Fibroblast of peridontal ligament (primary cell): Measurements from ENCODE around the gene MAGEB6B.
"Not testable (repeated sequence)": the region's sequence is repeated elsewhere in the genome, so short reads cannot be mapped to it uniquely, and the experiment has no call there.

Experiments
- DNase-seq: peaks from one replicate; pipeline ENCODE4 v3.0.0-alpha.2; 2010; ENCODE audit errors: extremely low read depth

Gene MAGEB6B, protein sequence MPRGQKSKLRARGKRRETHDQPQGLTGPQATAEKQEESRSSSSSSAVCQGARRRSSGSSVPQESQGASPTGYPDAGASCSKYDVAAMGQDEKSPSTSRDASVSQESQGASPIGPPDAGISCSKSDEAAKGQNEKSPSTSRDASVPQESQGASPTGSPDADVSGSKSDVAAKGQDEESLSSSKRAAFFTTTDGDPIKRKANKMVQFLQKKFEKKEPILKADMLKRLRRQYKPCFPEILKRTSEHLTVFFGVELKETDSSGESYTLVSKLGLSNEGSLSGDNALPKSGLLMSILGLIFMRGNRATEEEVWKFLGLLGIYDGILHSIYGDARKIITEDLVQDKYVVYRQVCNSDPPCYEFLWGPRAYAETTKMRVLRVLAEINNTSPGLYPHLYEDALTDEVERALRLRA

GRCh38 chrX:26160301-26160700, at the start of gene MAGEB6B:
TSS of gene MAGEB6B (plus strand) at chrX:26160601. CDS start at chrX:26160601, 0 bp downstream.
- no peak for DNase-seq

GRCh38 chrX:26138274-26138673, 22.1 kb upstream of the MAGEB6B start, which contains the start of gene MAGEB18:
TSS of gene MAGEB18 (plus strand) at chrX:26138343. CDS start at chrX:26138986, 643 bp downstream.
- no peak for DNase-seq

- no peak for DNase-seq
Measured at GRCh38 chrX:26146024-26146423, 14.4 kb upstream of the MAGEB6B start.

- DNase-seq, result no peak
Measured at GRCh38 chrX:26192204-26192603, 31.8 kb downstream of the MAGEB6B start, which contains the start of gene MAGEB6. TSS of gene MAGEB6 (plus strand) at chrX:26192440. CDS start at chrX:26193847, 1,407 bp downstream.

- DNase-seq, result no peak
Measured at GRCh38 chrX:26203561-26203960, 43.2 kb downstream of the MAGEB6B start.

GRCh38 chrX:26204717-26205116, 44.3 kb downstream of the MAGEB6B start:
- not testable (repeated sequence) for DNase-seq

DNA sequence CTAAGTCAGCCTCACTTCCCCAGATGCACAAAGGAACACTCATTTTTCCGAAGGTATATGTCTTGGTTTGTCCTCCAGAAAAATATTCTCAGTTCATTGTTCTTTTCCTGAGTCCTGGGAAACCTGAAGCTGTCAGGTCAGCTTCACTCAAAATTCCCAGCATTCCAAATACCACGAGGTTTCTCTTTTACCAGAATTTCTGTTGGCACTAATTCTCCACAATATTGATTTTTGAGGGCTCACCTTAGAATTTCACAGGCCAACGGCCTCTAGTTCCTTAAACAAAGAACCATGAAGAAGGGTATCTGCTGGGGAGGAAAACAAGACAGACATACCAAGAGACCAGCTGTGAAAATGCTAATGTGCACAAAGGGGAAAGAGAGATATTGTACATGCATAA, 47.6 kb downstream of the MAGEB6B start:
- no peak for DNase-seq
